ENCODE data around the gene DCLK2. TPM values are rescaled to one million over a fixed set of nuclear protein-coding genes. Genes with fewer than 3 reads are reported as not detected.

Gene DCLK2
- total RNA-seq, 2 donors from 2014 or later: 7.7 to 9.9 TPM

- ATAC-seq: no peak
- no peak for DNase-seq
- intact Hi-C loops (cut with DNase I): no loop called here
Observed at GRCh38 chr4:150219841-150220240, 141.6 kb downstream of the DCLK2 start.

DNA sequence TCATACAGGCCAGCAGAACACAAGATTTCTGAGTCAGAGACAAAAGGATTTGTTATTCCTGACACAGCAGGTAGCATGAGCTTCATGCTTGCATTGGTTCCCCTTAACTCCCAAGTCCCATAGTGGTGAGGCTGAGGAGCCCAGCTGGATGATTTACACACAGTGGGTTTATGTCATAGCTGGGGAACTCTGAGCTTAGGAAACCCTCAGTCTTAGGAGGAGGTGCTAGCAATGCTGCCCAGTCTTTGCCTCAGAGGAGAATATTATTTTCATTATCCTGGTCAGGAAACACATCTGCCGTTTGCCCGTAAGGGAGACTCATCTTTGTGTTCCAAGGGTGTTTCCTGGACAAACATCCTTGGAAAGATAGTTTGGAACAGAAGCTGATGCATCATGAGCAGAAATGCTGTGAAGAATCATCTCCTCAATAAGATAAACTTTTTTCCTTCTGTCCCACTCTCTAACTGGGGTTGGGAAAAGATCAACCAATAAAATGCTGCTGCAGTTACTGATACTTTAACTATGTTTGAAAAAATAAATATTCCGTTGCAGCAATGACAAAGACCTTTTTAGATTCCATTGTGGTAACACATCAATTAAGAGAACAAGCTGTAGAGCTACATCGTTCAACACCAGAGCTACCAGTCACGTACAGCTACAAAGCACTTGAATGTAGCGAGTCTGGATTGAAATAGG is 146.8 kb downstream of the DCLK2 start:
- ATAC-seq (no peak), DNase-seq (no peak)
- intact Hi-C loops (cut with DNase I): no loop called here

GRCh38 chr4:150229520-150229919 is 151.3 kb downstream of the DCLK2 start:
- DNase-seq (no peak), ATAC-seq (peak in 1 of 2 donors; percentile 57)
- intact Hi-C loops (cut with DNase I): no loop called here

GRCh38 chr4:150230561-150230960 is 152.3 kb downstream of the DCLK2 start:
- intact Hi-C loops (cut with DNase I): no loop called here
- no peak for DNase-seq
- ATAC-seq: no peak

- no peak for DNase-seq
- intact Hi-C loops (cut with DNase I): no loop called here
- ATAC-seq: no peak
Observed at GRCh38 chr4:150231107-150231770, 153.0 kb downstream of the DCLK2 start.

DNA sequence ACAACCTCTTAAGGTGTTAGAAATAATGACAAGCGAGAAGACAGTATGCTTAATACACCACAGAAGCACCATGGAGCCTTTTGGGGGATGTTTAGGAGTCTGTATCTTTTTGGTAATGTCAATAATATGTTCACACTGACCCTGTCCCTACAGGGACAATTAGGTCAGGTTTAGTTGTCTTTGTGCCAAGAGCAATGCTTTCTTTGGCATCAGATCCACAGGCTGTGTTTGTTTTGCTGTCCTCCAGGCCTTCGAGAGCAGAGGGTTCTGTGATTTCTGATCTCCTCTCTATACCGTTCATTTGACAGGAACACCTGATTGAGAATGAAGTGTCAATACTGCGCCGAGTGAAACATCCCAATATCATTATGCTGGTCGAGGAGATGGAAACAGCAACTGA is 153.8 kb downstream of the DCLK2 start:
- ATAC-seq: peak; percentile 31 to 43
- intact Hi-C loops (cut with DNase I): no loop called here
- no peak for DNase-seq

DNA sequence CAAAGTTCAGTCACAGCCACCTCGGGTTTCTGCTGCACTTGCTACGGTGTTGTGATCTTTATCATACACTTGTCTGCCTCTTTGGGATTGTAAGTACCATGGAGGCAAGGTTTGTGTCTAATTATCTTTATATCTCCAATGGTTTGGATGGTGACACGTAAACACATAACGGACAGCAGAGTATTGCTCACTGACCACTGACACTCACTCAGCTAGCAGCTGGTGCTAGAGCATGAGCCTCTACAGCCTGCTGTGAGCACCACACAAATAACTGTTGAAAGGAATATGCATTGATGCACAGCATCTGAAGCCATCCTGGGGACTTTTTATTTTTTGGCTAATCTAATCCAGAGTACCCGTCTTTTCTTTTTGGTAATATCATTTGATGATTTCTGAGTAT is 156.0 kb downstream of the DCLK2 start:
- intact Hi-C loops (cut with DNase I): no loop called here

GRCh38 chr4:150235317-150235716 is 157.1 kb downstream of the DCLK2 start:
- intact Hi-C loops (cut with DNase I): no loop called here
- ATAC-seq: no peak
- DNase-seq: no peak

More for the DNA sequence above, 156.0 kb downstream of the DCLK2 start:
- no peak for ATAC-seq
- no peak for DNase-seq

DNA sequence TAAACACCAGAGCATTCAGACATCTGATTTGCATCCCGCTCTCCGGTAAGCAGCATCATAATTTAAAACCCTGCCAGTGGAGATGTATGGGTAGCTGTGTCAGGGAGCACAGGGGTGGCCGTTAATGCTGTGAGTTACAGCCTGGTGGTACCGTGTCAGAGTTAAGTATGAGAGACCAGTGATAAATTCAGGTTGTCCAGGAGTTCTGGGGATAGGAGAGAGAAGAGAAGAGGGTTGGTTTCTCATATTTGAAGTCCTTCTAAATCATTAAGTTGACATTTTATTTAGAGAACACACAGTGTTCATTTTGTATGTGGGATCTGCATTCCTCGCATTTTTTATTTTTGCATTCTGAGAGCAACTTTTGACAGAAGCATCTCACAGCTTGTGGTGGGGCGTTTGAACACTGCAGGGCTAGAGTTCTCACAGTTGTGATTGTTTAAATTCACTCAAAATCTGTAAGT is 157.6 kb downstream of the DCLK2 start:
- intact Hi-C loops (cut with DNase I): no loop called here
- DNase-seq (no peak), ATAC-seq (no peak)

GRCh38 chr4:150236626-150237025 is 158.4 kb downstream of the DCLK2 start:
- intact Hi-C loops (cut with DNase I): no loop called here
- no peak for ATAC-seq

DNA sequence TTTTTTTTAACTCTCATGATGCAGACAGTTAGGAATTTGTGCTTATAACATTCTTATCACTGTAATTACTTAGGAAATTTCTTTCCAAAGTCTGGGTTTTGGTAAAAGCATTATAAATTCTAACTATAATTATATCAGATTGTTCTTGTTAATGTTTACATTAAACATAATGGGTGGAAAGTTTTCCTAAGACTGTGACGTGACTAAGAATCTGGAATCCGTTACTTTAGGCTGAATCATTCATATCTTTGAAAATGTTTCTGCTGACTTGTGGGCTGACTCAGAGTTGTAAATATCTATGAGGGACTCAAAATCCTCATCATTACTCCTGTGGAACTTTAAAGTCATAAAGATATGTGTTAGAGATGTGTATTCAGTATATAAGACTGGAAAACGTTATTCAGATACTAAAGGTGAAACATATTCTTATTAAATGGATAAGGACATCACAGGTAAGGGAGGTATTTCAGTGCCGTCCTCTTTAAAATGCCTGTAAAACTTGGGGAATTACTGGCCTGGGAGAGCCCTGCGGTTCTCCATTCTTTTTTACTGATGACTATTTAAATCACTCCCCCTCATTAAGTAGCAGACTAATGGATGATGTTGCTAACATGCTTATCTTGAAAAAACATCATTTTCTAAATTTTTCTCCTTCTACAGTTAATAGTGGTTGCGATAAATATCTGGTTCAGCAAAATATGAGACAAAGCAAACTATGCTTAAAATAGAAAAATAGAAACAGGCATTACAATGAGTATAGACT is 159.0 kb downstream of the DCLK2 start:
- no peak for DNase-seq
- intact Hi-C loops (cut with DNase I): no loop called here
- ATAC-seq: peak in 1 of 2 donors; percentile 91

More at GRCh38 chr4:150236626-150237025, 158.4 kb downstream of the DCLK2 start:
- no peak for DNase-seq

DNA sequence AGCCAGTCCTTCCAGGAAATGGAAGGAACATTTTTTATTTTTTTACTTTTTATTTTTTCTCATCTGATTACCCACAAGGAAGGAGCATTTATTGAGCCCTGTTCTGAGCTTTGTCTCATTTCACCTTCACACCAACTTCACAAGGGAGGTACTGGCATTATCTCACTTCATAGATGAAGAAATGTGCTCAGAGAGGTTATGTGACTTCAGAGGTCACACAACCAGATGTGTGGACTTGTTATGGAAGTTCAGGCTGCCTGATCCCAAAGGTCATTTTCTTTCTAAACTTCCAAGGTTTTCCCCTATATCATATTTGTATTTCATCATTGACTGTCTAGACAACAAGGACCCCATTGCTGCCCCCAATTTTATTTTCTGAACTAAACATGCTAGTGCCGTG is 160.3 kb downstream of the DCLK2 start:
- intact Hi-C loops (cut with DNase I): no loop called here
- ATAC-seq (no peak), DNase-seq (no peak)

- intact Hi-C loops (cut with DNase I): loop anchor here in 1 of 2 donors (5.0 kb wide), 1 partner anchor 243 kb away; no protein-coding TSS in a partner anchor
- ATAC-seq (no peak), DNase-seq (no peak)
Observed at GRCh38 chr4:150240011-150240410, 161.8 kb downstream of the DCLK2 start.

GRCh38 chr4:150242820-150243458 is 164.7 kb downstream of the DCLK2 start:
- ATAC-seq (peak in 1 of 2 donors; percentile 45), DNase-seq (no peak)
- intact Hi-C loops (cut with DNase I): loop anchor here (2.0 to 5.0 kb wide), 2 partner anchors 244 to 246 kb away; no protein-coding TSS in a partner anchor

DNA sequence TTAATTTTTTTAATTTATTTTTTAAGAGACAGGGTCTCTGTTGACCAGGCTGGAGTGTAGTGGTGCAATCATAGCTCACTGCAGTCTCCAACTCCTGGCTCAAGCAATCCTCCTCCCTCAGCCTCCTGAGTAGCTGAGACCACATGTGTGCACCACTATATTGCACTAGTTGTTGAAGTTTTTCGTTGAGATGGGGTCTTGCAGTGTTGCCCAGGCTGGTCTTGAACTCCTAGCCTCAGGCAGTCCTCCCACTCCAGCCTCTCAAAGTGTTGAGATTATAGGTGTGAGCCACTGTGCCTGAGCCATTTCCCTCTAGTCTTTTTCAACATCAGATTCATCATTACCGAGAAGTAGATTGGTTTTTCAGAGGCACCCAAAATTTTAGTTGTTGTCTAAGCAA is 165.7 kb downstream of the DCLK2 start:
- no peak for DNase-seq

DNA sequence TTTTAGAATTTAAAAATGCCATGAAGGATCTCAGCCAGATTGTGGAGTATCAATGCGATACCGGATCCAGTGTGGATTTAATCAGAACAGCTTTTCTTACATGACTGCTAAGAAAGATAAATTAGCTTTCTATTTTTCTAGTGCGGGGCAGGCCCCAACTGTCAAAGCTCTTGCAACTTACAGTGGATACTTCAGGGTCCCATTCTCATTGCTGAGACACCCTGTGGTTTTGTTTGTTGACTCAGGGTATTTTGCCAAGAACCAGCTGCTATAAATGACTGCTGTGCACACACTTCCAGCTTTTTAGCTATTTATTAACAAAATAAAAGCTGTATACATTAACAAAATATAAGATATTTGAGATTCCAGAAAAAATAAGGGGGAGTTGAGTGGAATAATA is 166.4 kb downstream of the DCLK2 start:
- intact Hi-C loops (cut with DNase I): loop anchor here in 1 of 2 donors (5.0 kb wide), 1 partner anchor 247 kb away; no protein-coding TSS in a partner anchor
- ATAC-seq (no peak), DNase-seq (no peak)

More for the DNA sequence above, 165.7 kb downstream of the DCLK2 start:
- ATAC-seq: no peak
- intact Hi-C loops (cut with DNase I): loop anchor here (2.0 to 5.0 kb wide), 2 partner anchors 245 to 247 kb away; no protein-coding TSS in a partner anchor

DNA sequence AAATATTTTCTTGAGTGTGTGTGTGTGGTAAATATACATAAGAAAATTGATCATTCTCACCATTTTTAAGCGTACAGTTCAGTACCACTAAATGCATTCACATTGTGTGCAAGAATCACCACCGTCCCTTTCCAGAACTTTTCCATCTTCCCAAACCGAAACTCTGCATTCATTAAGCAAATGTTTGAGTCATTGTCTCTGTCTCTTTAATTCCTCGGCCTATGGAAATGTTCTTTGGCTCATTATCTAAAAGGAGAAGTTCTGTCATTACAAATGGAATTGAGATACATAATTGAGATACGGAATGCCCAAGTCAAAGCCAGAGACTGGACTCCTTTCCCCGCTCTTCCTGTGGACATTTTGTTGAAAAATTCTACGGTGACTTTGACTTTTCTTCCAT is 168.9 kb downstream of the DCLK2 start:
- intact Hi-C loops (cut with DNase I): no loop called here
- ATAC-seq (no peak), DNase-seq (no peak)

DNA sequence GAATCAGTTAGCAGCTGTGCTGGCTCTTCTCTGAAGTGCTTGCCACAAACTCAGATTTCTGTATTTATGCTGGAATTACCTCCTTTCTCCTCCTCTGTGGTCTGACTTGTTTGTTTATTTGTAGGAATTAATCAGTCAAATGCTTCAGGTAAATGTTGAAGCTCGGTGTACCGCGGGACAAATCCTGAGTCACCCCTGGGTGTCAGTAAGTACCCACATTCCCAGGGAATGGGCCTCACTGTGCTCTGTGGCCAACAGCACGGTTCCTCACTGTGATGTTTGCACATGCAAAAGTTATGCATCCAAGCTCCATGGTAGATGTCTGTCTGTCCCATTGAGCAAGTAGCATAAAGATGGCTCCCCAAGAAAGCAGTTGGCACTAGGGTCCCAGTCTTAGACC is 169.9 kb downstream of the DCLK2 start:
- intact Hi-C loops (cut with DNase I): no loop called here
- ATAC-seq: no peak

GRCh38 chr4:150250293-150250997 is 172.2 kb downstream of the DCLK2 start:
- DNase-seq (no peak), ATAC-seq (no peak)
- intact Hi-C loops (cut with DNase I): no loop called here

More for the DNA sequence above, 169.9 kb downstream of the DCLK2 start:
- no peak for DNase-seq
